Heart left ventricle (tissue), 13 donors: Measurements from ENCODE around the gene C2CD2.

Experiments used
- POLR2A ChIP-seq, 2 donors: fragments of 450-650 bp; IDR thresholded peaks; one replicate each; pipeline ENCODE4 v1.6.1; 2017; ENCODE audit warnings: antibody characterized with exemption in 2 of 2, mild to moderate bottlenecking in 2 of 2, moderate library complexity in 2 of 2
- TF ChIP-seq, protein P1 (sequence below), 12 donors: fragments of 200-600 bp; sonication (generic) in 4 of 12; IDR thresholded peaks; one replicate each; pipeline versions ENCODE4 v1.5.0 to v1.8.0; 2018 to 2022; ENCODE audit warnings: antibody characterized with exemption in 12 of 12, mild to moderate bottlenecking in 5 of 12
- donor health status: ischemic (EF 13 %, LVEDD 7.1; RV severe dilation, severe dysfunction).
- donor health status: DM: no; HTN: yes; CAD: no.
- donor health status: DM: no; HTN: no; CAD: no.
- donor health status: ischemic (EF 25% LVEDD 6.9; RV normal size, moderate dysfunction).
- donor health status: ischemic (EF 25% LVEDD 5.7; RV mildly dilated, moderate dysfunction).
- donor health status: ischemic (EF 35%, LVEDD 5.7; RV mildly dilated, moderate dysfunction).
- donor health status: nonischemic (EF 11% LVEDD 7.7; RV severe dilation, severe dysfunction).
- donor health status: DM: yes; HTN: yes; CAD: no.
- donor health status: PGD.
- donor health status: ischemic (EF 29% LVEDD 5.4; RV normal size, mild dysfunction).
- donor health status: nonischemic (EF 23%, LVEDD 6.1; RV moderate dilation, normal function).

DNA sequence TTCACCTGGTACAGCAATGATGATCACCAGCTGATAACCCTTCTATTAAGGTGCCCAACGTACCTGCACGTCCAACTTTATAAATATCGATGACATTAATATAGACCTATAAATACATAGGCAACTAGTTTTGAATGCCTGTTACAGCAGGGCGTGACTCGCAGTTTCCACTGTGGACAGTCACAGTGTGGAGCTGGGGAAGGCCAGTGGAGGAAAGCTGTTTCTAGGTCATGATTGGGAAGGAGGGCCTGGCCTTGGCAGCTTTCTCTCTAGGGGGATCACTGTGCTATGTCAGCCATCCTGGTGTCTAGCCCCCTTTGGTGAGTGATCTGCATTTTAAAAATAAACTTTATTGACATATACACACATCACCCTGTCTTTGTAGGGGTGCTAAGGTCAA, 70.2 kb downstream of the C2CD2 start:
- TF ChIP-seq, protein P1, sequence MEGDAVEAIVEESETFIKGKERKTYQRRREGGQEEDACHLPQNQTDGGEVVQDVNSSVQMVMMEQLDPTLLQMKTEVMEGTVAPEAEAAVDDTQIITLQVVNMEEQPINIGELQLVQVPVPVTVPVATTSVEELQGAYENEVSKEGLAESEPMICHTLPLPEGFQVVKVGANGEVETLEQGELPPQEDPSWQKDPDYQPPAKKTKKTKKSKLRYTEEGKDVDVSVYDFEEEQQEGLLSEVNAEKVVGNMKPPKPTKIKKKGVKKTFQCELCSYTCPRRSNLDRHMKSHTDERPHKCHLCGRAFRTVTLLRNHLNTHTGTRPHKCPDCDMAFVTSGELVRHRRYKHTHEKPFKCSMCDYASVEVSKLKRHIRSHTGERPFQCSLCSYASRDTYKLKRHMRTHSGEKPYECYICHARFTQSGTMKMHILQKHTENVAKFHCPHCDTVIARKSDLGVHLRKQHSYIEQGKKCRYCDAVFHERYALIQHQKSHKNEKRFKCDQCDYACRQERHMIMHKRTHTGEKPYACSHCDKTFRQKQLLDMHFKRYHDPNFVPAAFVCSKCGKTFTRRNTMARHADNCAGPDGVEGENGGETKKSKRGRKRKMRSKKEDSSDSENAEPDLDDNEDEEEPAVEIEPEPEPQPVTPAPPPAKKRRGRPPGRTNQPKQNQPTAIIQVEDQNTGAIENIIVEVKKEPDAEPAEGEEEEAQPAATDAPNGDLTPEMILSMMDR (IDR thresholded peaks at IDR 0.05): no peak
- no peak for TF ChIP-seq POLR2A (IDR thresholded peaks at IDR 0.05)
